Body of pancreas (tissue), 4 donors: Measurements from ENCODE around the gene LCT. TPM values are rescaled to one million over a fixed set of nuclear protein-coding genes. Genes with fewer than 3 reads are reported as not detected.
"Not testable (repeated sequence)": the region's sequence is repeated elsewhere in the genome, so short reads cannot be mapped to it uniquely, and the experiment has no call there.

Experiments
- ATAC-seq: fragments of 150-250 bp; one replicate; pipeline ENCODE4 v1.9.1; 2016
- DNase-seq, 4 donors: peaks; one replicate each; pipeline ENCODE4 v3.0.0-alpha.2; 2019
- H3K27ac ChIP-seq, 4 donors: fragments of 200-600 bp; sonication (generic); 1 replicate in 3 of 4; 2 replicates in 1 of 4; pipeline versions ENCODE4 v1.5.1 to v1.6.1; 2016 to 2019; ENCODE audit warnings: mild to moderate bottlenecking in 1 of 4, mixed read lengths in 1 of 4, moderate library complexity in 1 of 4
- H3K27me3 ChIP-seq, 2 donors: fragments of 200-600 bp; sonication (generic); one replicate each; pipeline ENCODE4 v1.6.0; 2016; ENCODE audit warnings: mild to moderate bottlenecking in 1 of 2
- H3K36me3 ChIP-seq, 2 donors: fragments of 200-600 bp; sonication (generic); replicated peaks in 1 of 2; 2 replicates each; pipeline ENCODE4 v1.5.1; 2016; ENCODE audit warnings: low read depth in 2 of 2; ENCODE audit not compliant: insufficient read depth in 1 of 2
- H3K4me1 ChIP-seq: fragments of 200-600 bp; sonication (generic); one replicate; pipeline ENCODE4 v1.6.0; 2016
- H3K4me3 ChIP-seq, 2 donors: fragments of 200-600 bp; sonication (generic); 1 replicate in 1 of 2; 2 replicates in 1 of 2; pipeline ENCODE4 v1.5.1; 2016 to 2019
- H3K9me3 ChIP-seq, 3 donors: fragments of 200-600 bp; sonication (generic); 1 replicate in 2 of 3; 2 replicates in 1 of 3; pipeline ENCODE4 v1.5.1; 2016
- CTCF ChIP-seq, 7 experiments: fragments of 450-650 bp in 4 of 7; fragments of 200-600 bp in 3 of 7; sonication (generic) in 3 of 7; IDR thresholded peaks; one replicate each; pipeline ENCODE4 v1.5.1; 2016 to 2019; ENCODE audit warnings: antibody characterized with exemption in 7 of 7
- POLR2A ChIP-seq, 3 donors: fragments of 450-650 bp; IDR thresholded peaks; one replicate each; pipeline ENCODE4 v1.6.1; 2016; ENCODE audit warnings: antibody characterized with exemption in 3 of 3, mild to moderate bottlenecking in 2 of 3
- WGBS, 2 donors: methylation state at CpG; one replicate each; pipeline ENCODE4 v1.1.5; 2017; 5-methylcytosine and 5-hydroxymethylcytosine counted together
- intact Hi-C: fragments of 100-400 bp; cut with DNase I; formaldehyde crosslinking; loops from one replicate; pipeline ENCODE4 v1.15.1; 2023
- total RNA-seq, 2 donors: library from RNA; depleted of rRNA; stranded (reverse); fragments of >200 nt; gene quantifications; one replicate each; pipeline ENCODE4 v1.1.0, GENCODE V29; 2016

Gene LCT
- total RNA-seq, 2 donors from 2014 or later = not detected

GRCh38 chr2:135812907-135813511 lies 24.0 kb downstream of the LCT start:
- Histone ChIP-seq H3K27me3 (no peaks in the 10 kb centered on the region), H3K4me1 (no peaks in the 10 kb centered on the region), H3K27ac (no peak overlapping the region), H3K36me3 (no peaks in the 10 kb centered on the region), H3K9me3 (no peaks in the 10 kb centered on the region), H3K4me3 (no peak overlapping the region)
- TF ChIP-seq CTCF (IDR thresholded peaks at IDR 0.05) (no peak), POLR2A (IDR thresholded peaks at IDR 0.05) (no peak)
- ATAC-seq (no peak), DNase-seq (no peak)
- 23 to 37% methylated on average over 2 of the region's 2 CpGs for WGBS, 2 donors
- intact Hi-C loops = no loop called here

- H3K9me3 ChIP-seq, H3K27ac ChIP-seq, H3K4me3 ChIP-seq, DNase-seq, H3K4me1 ChIP-seq, ATAC-seq, H3K27me3 ChIP-seq, intact Hi-C loops, H3K36me3 ChIP-seq: not testable (repeated sequence)
- 77 to 82% methylated on average over 3 of the region's 3 CpGs for WGBS, 2 donors
These were observed 29.1 kb downstream of the LCT start for GRCh38 chr2:135807874-135808273.

GRCh38 chr2:135803278-135803677 lies 33.7 kb downstream of the LCT start:
- DNase-seq = peak in 1 of 4 donors; percentile 15
- 7 to 34% methylated on average over 2 of the region's 2 CpGs for WGBS, 2 donors
- TF ChIP-seq POLR2A (IDR thresholded peaks at IDR 0.05) (no peak), CTCF (IDR thresholded peaks at IDR 0.05) (no peak)
- intact Hi-C loops = no loop called here
- H3K9me3 ChIP-seq = peaks cover 0 to 9% (median 0%) of the 10 kb centered on the region in 3 donors
- ATAC-seq = no peak
- no peak overlapping the region for H3K4me3 ChIP-seq
- no peak overlapping the region for H3K27ac ChIP-seq
- no peaks in the 10 kb centered on the region for H3K36me3 ChIP-seq
- H3K4me1 ChIP-seq = no peaks in the 10 kb centered on the region
- no peaks in the 10 kb centered on the region for H3K27me3 ChIP-seq

- ATAC-seq = no peak
These were observed 34.6 kb downstream of the LCT start for GRCh38 chr2:135802350-135802749.

More at GRCh38 chr2:135802350-135802749, 34.6 kb downstream of the LCT start:
- H3K27me3 ChIP-seq = no peaks in the 10 kb centered on the region
- H3K27ac ChIP-seq = no peak overlapping the region
- no peak overlapping the region for H3K4me3 ChIP-seq
- intact Hi-C loops = no loop called here
- H3K9me3 ChIP-seq = peaks cover 0 to 9% (median 0%) of the 10 kb centered on the region in 3 donors
- DNase-seq = no peak
- 61 to 65% methylated on average over 3 of the region's 3 CpGs for WGBS, 2 donors
- peaks cover 4% of the 10 kb centered on the region for H3K4me1 ChIP-seq
- TF ChIP-seq POLR2A (IDR thresholded peaks at IDR 0.05) (no peak), CTCF (IDR thresholded peaks at IDR 0.05) (no peak)
- H3K36me3 ChIP-seq = no peaks in the 10 kb centered on the region
